BLaER1 (cell line): Measurements from ENCODE around the gene CELSR3.

ENCODE experiments used
- H3K27ac ChIP-seq: shearing (Covaris generic); formaldehyde crosslinking; 2 replicates; pipeline ENCODE4 v1.8.1; 2022
- H3K27me3 ChIP-seq: shearing (Covaris generic); formaldehyde crosslinking; 2 replicates; pipeline ENCODE4 v1.8.1; 2022
- H3K36me3 ChIP-seq: shearing (Covaris generic); formaldehyde crosslinking; 2 replicates; pipeline ENCODE4 v1.8.1; 2022
- H3K4me1 ChIP-seq: shearing (Covaris generic); formaldehyde crosslinking; 2 replicates; pipeline ENCODE4 v1.8.1; 2022
- H3K4me2 ChIP-seq: shearing (Covaris generic); formaldehyde crosslinking; 2 replicates; pipeline ENCODE4 v1.8.1; 2022
- H3K4me3 ChIP-seq: shearing (Covaris generic); formaldehyde crosslinking; 2 replicates; pipeline ENCODE4 v1.8.1; 2022
- H3K9ac ChIP-seq: shearing (Covaris generic); formaldehyde crosslinking; 2 replicates; pipeline ENCODE4 v1.8.1; 2022
- H3K9me3 ChIP-seq: shearing (Covaris generic); formaldehyde crosslinking; 2 replicates; pipeline ENCODE4 v1.8.1; 2022
- H4K20me1 ChIP-seq: shearing (Covaris generic); formaldehyde crosslinking; 2 replicates; pipeline ENCODE4 v1.8.1; 2022
- Cebpa-rat ChIP-seq: shearing (Covaris generic); IDR thresholded peaks from 2 replicates; pipeline ENCODE4 v1.8.1; 2022

The CELSR3 gene

DNA sequence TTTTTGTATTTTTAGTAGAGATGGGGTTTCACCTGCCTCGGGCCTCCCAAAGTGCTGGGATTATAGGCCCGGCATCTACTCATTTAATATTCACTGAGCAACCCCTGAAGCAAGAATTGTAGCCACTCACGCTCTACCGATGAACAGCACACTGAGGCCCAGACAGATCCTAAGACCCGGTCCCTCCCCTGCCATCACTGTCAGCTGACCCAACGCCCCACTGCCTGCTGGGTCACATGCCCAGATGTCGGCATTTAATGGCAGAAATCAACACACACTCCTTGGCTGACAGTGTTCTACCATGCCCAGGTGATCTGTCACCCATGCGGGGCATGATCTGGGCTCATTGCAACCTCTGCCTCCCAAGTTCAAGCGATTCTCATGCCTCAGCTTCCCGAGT is 37.9 kb downstream of the CELSR3 start:
- no peak overlapping the region for H3K27ac ChIP-seq

GRCh38 chr3:48623851-48624547 is 38.7 kb downstream of the CELSR3 start:
- H3K4me1 ChIP-seq, result no peaks in the 10 kb centered on the region
- no peak overlapping the region for H3K4me3 ChIP-seq
- no peaks in the 10 kb centered on the region for H3K9me3 ChIP-seq
- H3K27me3 ChIP-seq, result no peaks in the 10 kb centered on the region
- no peak for TF ChIP-seq Cebpa-rat
- H3K9ac ChIP-seq, result 0 out of 2 replicates have a peak overlapping the region, but pooled peaks have one; percentile 41
- no peak overlapping the region for H3K27ac ChIP-seq
- H3K4me2 ChIP-seq, result no peak overlapping the region
- H4K20me1 ChIP-seq, result no peaks in the 10 kb centered on the region
- peaks cover 79% of the 10 kb centered on the region for H3K36me3 ChIP-seq

More for the DNA sequence above, 37.9 kb downstream of the CELSR3 start:
- Histone ChIP-seq H3K4me1 (no peaks in the 10 kb centered on the region), H3K36me3 (peaks cover 81% of the 10 kb centered on the region), H4K20me1 (no peaks in the 10 kb centered on the region), H3K4me3 (no peak overlapping the region), H3K9me3 (no peaks in the 10 kb centered on the region), H3K9ac (0 out of 2 replicates have a peak overlapping the region, but pooled peaks have one; percentile 41), H3K4me2 (no peak overlapping the region), H3K27me3 (no peaks in the 10 kb centered on the region)
- no peak for TF ChIP-seq Cebpa-rat

DNA sequence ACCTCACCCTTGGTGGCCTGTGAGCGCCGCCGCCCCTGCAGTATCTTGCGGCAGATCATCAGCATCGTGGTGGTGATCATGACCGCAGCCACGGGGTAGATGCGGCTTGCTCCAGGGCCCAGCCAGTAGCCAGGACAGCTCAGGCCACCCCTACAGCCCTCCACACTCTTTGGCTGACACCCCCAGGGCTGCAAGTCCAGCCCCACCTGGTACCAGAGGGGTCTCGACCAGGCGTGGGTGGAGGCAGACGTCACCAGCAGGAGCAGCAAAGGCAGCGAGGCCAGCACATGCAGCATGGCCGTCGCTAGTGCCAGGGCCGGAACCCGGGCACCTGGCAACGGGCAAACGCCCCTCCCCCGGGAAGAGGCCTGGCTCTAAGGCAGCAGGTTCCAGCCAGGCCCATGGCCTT is 41.2 kb downstream of the CELSR3 start, which contains the start of gene TMEM89:
TMEM89 (minus strand) TSS at position 309 of the 409 bp plus-strand sequence; CDS start at position 296, 13 bp downstream.
- Histone ChIP-seq H3K4me2 (no peak within 1 kb of the TSS), H3K36me3 (peaks cover 69% of the 10 kb centered on the region), H4K20me1 (no peaks in the 10 kb centered on the region), H3K27ac (no peak within 1 kb of the TSS), H3K27me3 (no peaks in the 10 kb centered on the region), H3K4me3 (no peak within 1 kb of the TSS), H3K4me1 (no peaks in the 10 kb centered on the region), H3K9me3 (peaks cover 24% of the 10 kb centered on the region), H3K9ac (no peak within 1 kb of the TSS)
- no peak for TF ChIP-seq Cebpa-rat

DNA sequence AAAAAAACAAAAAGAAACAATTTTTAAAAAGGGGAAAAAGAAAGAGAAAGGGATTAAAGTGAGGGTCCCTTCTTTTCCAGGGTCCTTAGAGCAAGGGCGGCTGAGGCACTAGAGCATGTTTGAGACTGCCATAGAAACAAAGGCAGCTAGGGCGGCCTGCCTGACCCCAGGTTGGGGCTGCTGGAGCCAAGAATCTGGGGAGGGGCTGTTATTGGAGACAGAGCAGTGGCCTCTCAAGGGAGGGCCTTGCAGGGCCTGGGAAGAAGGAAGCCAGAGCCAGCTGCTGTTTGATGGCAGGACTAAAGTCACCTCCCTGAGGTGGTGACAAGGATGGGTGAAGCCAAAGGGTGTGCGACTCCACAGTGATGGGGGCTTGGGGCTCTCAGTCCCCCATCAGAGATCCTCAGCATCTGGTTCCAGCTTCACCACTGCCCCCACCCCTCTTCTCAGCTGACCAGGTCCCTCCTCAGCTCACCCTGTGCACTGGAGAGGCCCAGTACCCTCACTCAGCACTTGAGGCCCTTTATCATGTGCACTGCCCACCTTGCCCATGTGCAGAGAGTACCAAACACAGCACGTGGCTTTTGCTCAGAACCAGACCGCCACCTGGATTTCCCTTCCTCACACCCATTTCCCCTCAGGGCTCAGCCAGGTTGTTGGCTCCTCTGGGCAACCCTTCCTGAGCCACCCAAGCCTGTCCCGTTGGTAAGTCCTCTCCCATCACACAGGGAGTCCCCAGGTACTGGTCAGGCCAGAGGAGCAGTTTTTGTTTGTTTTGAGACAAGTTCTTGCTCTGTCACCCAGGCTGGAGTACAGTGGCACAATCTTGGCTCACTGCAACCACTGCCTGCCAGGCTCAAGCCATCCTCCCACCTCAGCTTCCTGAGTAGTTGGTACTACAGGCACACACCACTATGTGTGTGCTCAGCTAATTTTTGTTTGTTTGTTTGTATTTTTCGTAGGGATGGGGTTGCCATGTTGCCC is 42.9 kb downstream of the CELSR3 start:
- Histone ChIP-seq H3K9ac (no peak overlapping the region), H3K27me3 (no peaks in the 10 kb centered on the region), H3K4me3 (no peak overlapping the region), H3K4me2 (no peak overlapping the region), H3K27ac (no peak overlapping the region), H4K20me1 (no peaks in the 10 kb centered on the region), H3K36me3 (peaks cover 53% of the 10 kb centered on the region), H3K4me1 (no peaks in the 10 kb centered on the region), H3K9me3 (peaks cover 33% of the 10 kb centered on the region)
- no peak for TF ChIP-seq Cebpa-rat

GRCh38 chr3:48617559-48617958 is 45.1 kb downstream of the CELSR3 start:
- Histone ChIP-seq H3K4me3 (peak overlapping the region; percentile 2; the same call in 1 of the 2 replicates), H3K9ac (no peak overlapping the region), H3K4me2 (no peak overlapping the region), H3K4me1 (no peaks in the 10 kb centered on the region), H4K20me1 (no peaks in the 10 kb centered on the region), H3K9me3 (peaks cover 33% of the 10 kb centered on the region), H3K27me3 (no peaks in the 10 kb centered on the region), H3K27ac (no peak overlapping the region), H3K36me3 (peaks cover 38% of the 10 kb centered on the region)
- no peak for TF ChIP-seq Cebpa-rat

DNA sequence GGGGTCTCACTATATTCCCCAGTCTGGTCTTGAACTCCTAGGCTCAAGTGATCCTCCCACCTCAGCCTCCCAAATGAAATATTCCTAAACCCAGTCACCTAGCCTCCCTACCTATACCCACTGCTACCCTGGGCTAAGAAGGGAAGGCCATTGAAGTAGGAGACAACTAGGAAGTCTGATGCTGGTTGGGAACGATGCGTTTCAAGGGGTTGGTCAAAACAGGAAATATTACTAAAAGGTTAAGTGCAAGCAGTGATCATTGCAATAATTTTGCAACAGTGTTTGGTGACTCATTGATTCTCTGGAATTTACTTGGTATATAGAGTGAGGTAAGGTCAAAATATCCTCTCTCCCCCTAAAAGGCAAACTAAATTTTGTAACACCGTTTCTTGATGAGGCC is 48.6 kb downstream of the CELSR3 start:
- H3K4me2 ChIP-seq, result no peak overlapping the region
- no peaks in the 10 kb centered on the region for H3K27me3 ChIP-seq
- peaks cover 33% of the 10 kb centered on the region for H3K9me3 ChIP-seq
- peaks cover 16% of the 10 kb centered on the region for H3K36me3 ChIP-seq
- no peak for TF ChIP-seq Cebpa-rat
- H3K4me3 ChIP-seq, result no peak overlapping the region
- no peaks in the 10 kb centered on the region for H4K20me1 ChIP-seq
- no peak overlapping the region for H3K9ac ChIP-seq
- H3K27ac ChIP-seq, result no peak overlapping the region
- peaks cover 13% of the 10 kb centered on the region for H3K4me1 ChIP-seq

GRCh38 chr3:48612309-48612708 is 50.4 kb downstream of the CELSR3 start:
- no peaks in the 10 kb centered on the region for H4K20me1 ChIP-seq

GRCh38 chr3:48609088-48610005 is 53.3 kb downstream of the CELSR3 start, which contains the start of gene UQCRC1:
TSS of gene UQCRC1 (minus strand) at chr3:48609646. CDS start at chr3:48609620, 26 bp downstream.
- Histone ChIP-seq H3K4me1 (peaks cover 25% of the 10 kb centered on the region), H3K27me3 (no peaks in the 10 kb centered on the region), H3K36me3 (peaks cover 36% of the 10 kb centered on the region), H3K27ac (peak within 1 kb of the TSS; percentile 86), H4K20me1 (peaks cover 15% of the 10 kb centered on the region), H3K9ac (peak within 1 kb of the TSS; percentile 90), H3K9me3 (no peaks in the 10 kb centered on the region), H3K4me3 (peak within 1 kb of the TSS; percentile 85), H3K4me2 (peak within 1 kb of the TSS; percentile 88)
- no peak for TF ChIP-seq Cebpa-rat

More at GRCh38 chr3:48612309-48612708, 50.4 kb downstream of the CELSR3 start:
- peaks cover 17% of the 10 kb centered on the region for H3K9me3 ChIP-seq
- H3K27me3 ChIP-seq, result no peaks in the 10 kb centered on the region
- H3K36me3 ChIP-seq, result peaks cover 13% of the 10 kb centered on the region
- H3K4me3 ChIP-seq, result no peak overlapping the region
- H3K4me2 ChIP-seq, result no peak overlapping the region
- TF ChIP-seq Cebpa-rat, result no peak
- peaks cover 25% of the 10 kb centered on the region for H3K4me1 ChIP-seq
- H3K9ac ChIP-seq, result no peak overlapping the region
- H3K27ac ChIP-seq, result no peak overlapping the region

DNA sequence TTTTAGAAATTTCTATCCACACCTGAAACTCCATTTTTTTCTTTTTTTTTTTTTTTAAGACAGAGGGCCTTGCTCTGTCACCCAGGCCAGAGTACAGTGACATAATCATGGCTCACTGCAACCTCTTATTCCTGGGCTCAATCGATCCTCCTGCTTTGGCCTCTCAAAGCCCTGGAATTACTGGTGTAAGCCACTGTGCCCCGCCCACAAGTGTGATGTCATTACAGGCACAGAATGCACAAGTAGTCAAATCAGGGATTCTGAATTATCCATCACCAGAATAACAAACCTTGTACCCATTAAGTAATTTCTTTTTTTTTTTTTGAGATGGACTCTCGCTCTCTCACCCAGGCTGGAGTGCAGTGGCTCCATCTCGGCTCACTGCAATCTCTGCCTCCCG is 55.2 kb downstream of the CELSR3 start:
- Histone ChIP-seq H3K9ac (no peak overlapping the region), H3K36me3 (peaks cover 54% of the 10 kb centered on the region), H3K27ac (no peak overlapping the region), H3K4me2 (peak overlapping the region; percentile 88; the same call in 1 of the 2 replicates), H3K9me3 (no peaks in the 10 kb centered on the region), H3K27me3 (no peaks in the 10 kb centered on the region), H4K20me1 (peaks cover 21% of the 10 kb centered on the region), H3K4me3 (no peak overlapping the region), H3K4me1 (peaks cover 25% of the 10 kb centered on the region)
- no peak for TF ChIP-seq Cebpa-rat
